ENCODE results near the gene SBK3. TPM values are rescaled to one million over a fixed set of nuclear protein-coding genes. Genes with fewer than 3 reads are reported as not detected.
"Not testable (repeated sequence)": the region's sequence is repeated elsewhere in the genome, so short reads cannot be mapped to it uniquely, and the experiment has no call there.

SBK3 gene
- total RNA-seq, 1 donor from 2014 or later: not detected

- H3K27me3 Mint-ChIP-seq: peaks cover 5% of the 10 kb centered on the region
- DNase-seq (ENCODE audit: low spot score, unreplicated experiment): no peak
- H3K27ac Mint-ChIP-seq: no peak overlapping the region
- no peaks in the 10 kb centered on the region for H3K4me1 Mint-ChIP-seq (ENCODE audit: low read depth)
- no peaks in the 10 kb centered on the region for H3K9me3 Mint-ChIP-seq (ENCODE audit: low read depth)
- no peak for TF ChIP-seq CTCF (IDR thresholded peaks at IDR 0.05; ENCODE audit: unreplicated experiment)
- no peak overlapping the region for H3K4me3 Mint-ChIP-seq (ENCODE audit: low read depth)
- no peaks in the 10 kb centered on the region for H3K36me3 Mint-ChIP-seq (ENCODE audit: insufficient read depth)
These were observed 7.6 kb downstream of the SBK3 start for GRCh38 chr19:55537741-55538111.

GRCh38 chr19:55536951-55537740, 8.2 kb downstream of the SBK3 start, which contains the start of gene SBK2:
TSS of gene SBK2 (minus strand) at chr19:55537133. CDS start at chr19:55536294, 839 bp downstream.
- no peaks in the 10 kb centered on the region for H3K4me1 Mint-ChIP-seq (ENCODE audit: low read depth)
- peak; percentile 57 for TF ChIP-seq CTCF (IDR thresholded peaks at IDR 0.05; ENCODE audit: unreplicated experiment)
- peak within 1 kb of the TSS; percentile 31 for H3K4me3 Mint-ChIP-seq (ENCODE audit: low read depth)
- no peaks in the 10 kb centered on the region for H3K36me3 Mint-ChIP-seq (ENCODE audit: insufficient read depth)
- peaks cover 5% of the 10 kb centered on the region for H3K27me3 Mint-ChIP-seq
- no peak within 1 kb of the TSS for H3K27ac Mint-ChIP-seq
- H3K9me3 Mint-ChIP-seq (ENCODE audit: low read depth): no peaks in the 10 kb centered on the region
- peak; percentile 68 for DNase-seq (ENCODE audit: low spot score, unreplicated experiment)

GRCh38 chr19:55536366-55536765, 9.0 kb downstream of the SBK3 start:
- no peak overlapping the region for H3K4me3 Mint-ChIP-seq (ENCODE audit: low read depth)
- DNase-seq (ENCODE audit: low spot score, unreplicated experiment): no peak
- no peaks in the 10 kb centered on the region for H3K36me3 Mint-ChIP-seq (ENCODE audit: insufficient read depth)
- no peaks in the 10 kb centered on the region for H3K4me1 Mint-ChIP-seq (ENCODE audit: low read depth)
- no peak for TF ChIP-seq CTCF (IDR thresholded peaks at IDR 0.05; ENCODE audit: unreplicated experiment)
- no peaks in the 10 kb centered on the region for H3K9me3 Mint-ChIP-seq (ENCODE audit: low read depth)
- H3K27ac Mint-ChIP-seq: no peak overlapping the region
- H3K27me3 Mint-ChIP-seq: no peaks in the 10 kb centered on the region

- Mint-ChIP-seq H3K4me1 (ENCODE audit: low read depth) (no peaks in the 10 kb centered on the region), H3K9me3 (ENCODE audit: low read depth) (no peaks in the 10 kb centered on the region), H3K27ac (no peak overlapping the region), H3K36me3 (ENCODE audit: insufficient read depth) (no peaks in the 10 kb centered on the region), H3K27me3 (no peaks in the 10 kb centered on the region), H3K4me3 (ENCODE audit: low read depth) (no peak overlapping the region)
- no peak for DNase-seq (ENCODE audit: low spot score, unreplicated experiment)
- no peak for TF ChIP-seq CTCF (IDR thresholded peaks at IDR 0.05; ENCODE audit: unreplicated experiment)
These were observed 9.4 kb downstream of the SBK3 start for GRCh38 chr19:55535965-55536350.

- no peak for DNase-seq (ENCODE audit: low spot score, unreplicated experiment)
- Mint-ChIP-seq H3K4me1 (ENCODE audit: low read depth) (no peaks in the 10 kb centered on the region), H3K4me3 (ENCODE audit: low read depth) (no peak overlapping the region), H3K36me3 (ENCODE audit: insufficient read depth) (no peaks in the 10 kb centered on the region), H3K27ac (no peak overlapping the region), H3K9me3 (ENCODE audit: low read depth) (no peaks in the 10 kb centered on the region), H3K27me3 (no peaks in the 10 kb centered on the region)
- TF ChIP-seq CTCF (IDR thresholded peaks at IDR 0.05; ENCODE audit: unreplicated experiment): no peak
These were observed 10.0 kb downstream of the SBK3 start for GRCh38 chr19:55535173-55535964.

- H3K9me3 Mint-ChIP-seq (ENCODE audit: low read depth); H3K4me3 Mint-ChIP-seq (ENCODE audit: low read depth); DNase-seq (ENCODE audit: low spot score, unreplicated experiment); H3K27me3 Mint-ChIP-seq; H3K4me1 Mint-ChIP-seq (ENCODE audit: low read depth); H3K36me3 Mint-ChIP-seq (ENCODE audit: insufficient read depth); H3K27ac Mint-ChIP-seq: not testable (repeated sequence)
These were observed 11.1 kb downstream of the SBK3 start for GRCh38 chr19:55534280-55534679.

Measured in progenitor cell of endocrine pancreas (in vitro differentiated cells).